Epithelial cell of prostate (primary cell): ENCODE results near the gene PID1.

Experiments
- DNase-seq: peaks from one replicate; pipeline ENCODE4 v3.0.0-alpha.2; 2011; ENCODE audit warnings: low read depth, low spot score
- H3K27ac ChIP-seq: fragments of 450-650 bp; 2 replicates; pipeline ENCODE4 v1.5.1; 2017; ENCODE audit warnings: mild to moderate bottlenecking

Gene PID1

GRCh38 chr2:229130522-229130921 is 140.6 kb downstream of the PID1 start:
- H3K27ac ChIP-seq, result no peak overlapping the region
- DNase-seq, result no peak

GRCh38 chr2:229129738-229130371 is 141.2 kb downstream of the PID1 start:
- H3K27ac ChIP-seq, result no peak overlapping the region
- no peak for DNase-seq

GRCh38 chr2:229127471-229127870 is 143.6 kb downstream of the PID1 start:
- DNase-seq, result no peak

GRCh38 chr2:229126066-229126465 is 145.0 kb downstream of the PID1 start:
- no peak overlapping the region for H3K27ac ChIP-seq
- no peak for DNase-seq

More at GRCh38 chr2:229127471-229127870, 143.6 kb downstream of the PID1 start:
- H3K27ac ChIP-seq, result no peak overlapping the region

DNA sequence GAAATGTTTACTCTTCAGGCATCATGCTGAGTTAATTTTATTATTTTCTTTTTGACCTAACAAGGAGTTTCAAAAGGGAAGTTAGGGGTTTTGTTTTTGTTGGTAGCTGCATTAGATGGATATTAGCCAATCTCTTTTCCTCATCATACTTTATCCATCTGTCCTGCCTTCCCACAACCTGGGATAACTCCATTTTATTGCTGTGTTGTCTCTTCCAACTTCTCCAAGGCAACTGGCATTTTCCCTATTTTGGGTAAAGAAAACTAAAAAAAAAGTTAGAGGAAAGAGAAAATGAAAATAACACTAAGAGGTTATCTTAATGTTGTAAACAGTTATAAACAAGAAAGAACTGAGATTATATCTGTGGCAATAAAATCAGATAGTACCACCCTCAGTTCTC is 147.0 kb downstream of the PID1 start:
- no peak for DNase-seq
- no peak overlapping the region for H3K27ac ChIP-seq

DNA sequence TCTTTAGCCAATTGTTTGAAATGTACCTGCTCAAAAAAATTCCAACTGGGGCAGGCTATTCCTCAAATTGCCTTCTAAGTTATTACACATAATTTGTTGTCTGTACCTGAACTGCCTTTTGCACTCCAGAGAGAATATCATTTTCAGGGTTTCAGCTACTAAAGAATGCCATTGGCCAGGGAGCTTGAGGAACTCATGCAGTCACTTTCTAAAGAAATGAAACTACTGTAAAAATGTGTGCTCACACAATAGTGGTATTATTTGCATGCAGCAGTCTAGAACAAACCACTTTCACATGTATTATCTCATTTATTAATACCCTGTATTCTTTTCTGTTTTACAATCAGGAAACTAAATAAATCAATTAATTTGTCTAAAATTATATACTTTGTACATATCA is 152.2 kb downstream of the PID1 start:
- no peak for DNase-seq

GRCh38 chr2:229118336-229118735 is 152.8 kb downstream of the PID1 start:
- no peak for DNase-seq
- no peak overlapping the region for H3K27ac ChIP-seq

More for the DNA sequence above, 152.2 kb downstream of the PID1 start:
- no peak overlapping the region for H3K27ac ChIP-seq

GRCh38 chr2:229111744-229112143 is 159.3 kb downstream of the PID1 start:
- no peak overlapping the region for H3K27ac ChIP-seq
- DNase-seq, result no peak

- no peak overlapping the region for H3K27ac ChIP-seq
- DNase-seq, result no peak
Measured at GRCh38 chr2:229109195-229109594, 161.9 kb downstream of the PID1 start.

- DNase-seq, result no peak
- no peak overlapping the region for H3K27ac ChIP-seq
Measured at GRCh38 chr2:229107601-229108000, 163.5 kb downstream of the PID1 start.

- no peak for DNase-seq
- no peak overlapping the region for H3K27ac ChIP-seq
Measured at GRCh38 chr2:229104974-229105387, 166.1 kb downstream of the PID1 start.

DNA sequence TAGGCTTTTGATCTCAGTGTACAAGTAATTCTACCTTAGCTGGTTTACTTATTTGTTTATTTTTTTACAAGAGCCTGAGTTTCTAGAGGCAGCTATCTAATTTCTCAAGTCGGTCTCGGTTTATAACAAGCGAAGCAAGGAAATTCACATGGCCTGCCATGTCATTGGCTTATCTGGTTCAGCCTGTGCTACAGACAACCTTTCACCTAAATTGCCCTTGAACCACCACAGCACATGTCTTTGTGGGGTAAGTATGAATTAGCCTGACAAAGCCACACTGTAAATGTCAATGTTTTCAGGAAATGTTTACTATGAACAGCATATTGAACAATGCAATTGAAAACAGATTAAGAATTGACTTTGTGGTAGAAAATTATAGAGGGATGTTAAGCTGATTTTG is 167.1 kb downstream of the PID1 start:
- DNase-seq, result no peak
- no peak overlapping the region for H3K27ac ChIP-seq

DNA sequence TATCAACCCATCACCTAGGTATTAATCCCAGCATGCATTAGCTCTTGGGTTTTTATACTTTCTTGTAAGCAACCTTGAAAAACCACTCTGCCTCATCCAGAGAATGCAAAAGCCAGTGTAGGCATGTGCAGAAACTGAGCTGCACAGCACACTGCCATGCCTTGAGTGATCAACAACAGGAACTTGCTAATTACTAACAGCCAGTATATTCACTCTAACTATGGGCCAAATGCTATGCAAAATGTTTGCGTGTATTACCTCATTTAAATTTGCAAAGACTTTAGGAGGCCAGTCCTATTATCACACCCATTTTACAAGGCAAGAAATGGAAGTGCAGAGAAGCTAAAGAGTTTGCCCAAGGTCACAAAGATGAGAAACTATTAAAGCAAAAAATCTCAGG is 169.8 kb downstream of the PID1 start:
- no peak for DNase-seq
- no peak overlapping the region for H3K27ac ChIP-seq

DNA sequence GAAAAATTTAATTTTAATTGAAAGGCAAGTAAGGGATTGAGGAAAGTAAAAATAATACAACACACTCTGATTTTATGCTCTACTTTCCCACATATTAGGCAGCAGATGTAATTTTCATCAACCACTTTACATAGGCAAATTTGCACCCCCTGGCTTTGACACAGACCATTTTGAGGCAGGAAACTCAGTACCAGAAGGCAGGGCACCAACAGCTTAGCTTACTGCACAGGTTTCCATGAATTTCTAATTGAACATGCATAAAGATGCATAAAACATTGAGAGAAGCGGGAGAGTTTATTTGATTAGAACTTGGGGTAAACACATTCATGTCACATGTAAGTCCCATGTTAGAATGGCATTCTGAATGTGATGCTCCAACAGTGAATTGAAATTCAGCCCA is 171.9 kb downstream of the PID1 start:
- DNase-seq, result no peak
- H3K27ac ChIP-seq, result no peak overlapping the region

DNA sequence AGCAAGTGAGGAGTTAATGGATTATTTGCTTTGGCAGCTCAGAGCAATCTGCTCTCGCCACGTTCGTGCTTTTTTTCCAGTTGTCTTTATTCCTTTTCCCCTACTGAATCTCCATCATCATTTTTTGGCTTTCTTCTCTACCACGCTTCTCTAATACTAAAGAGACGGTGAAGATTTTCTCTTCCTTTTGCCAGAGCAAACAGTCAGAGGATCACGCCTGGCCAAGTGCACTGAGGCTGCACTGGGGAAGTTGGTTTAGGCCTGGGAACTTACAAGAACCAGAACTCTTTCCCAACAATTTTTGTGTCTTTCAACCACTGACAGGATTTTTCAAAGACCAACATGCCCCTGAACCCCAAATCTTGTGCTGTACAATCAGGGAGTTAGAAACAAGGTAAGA is 172.3 kb downstream of the PID1 start:
- H3K27ac ChIP-seq, result no peak overlapping the region
- no peak for DNase-seq

DNA sequence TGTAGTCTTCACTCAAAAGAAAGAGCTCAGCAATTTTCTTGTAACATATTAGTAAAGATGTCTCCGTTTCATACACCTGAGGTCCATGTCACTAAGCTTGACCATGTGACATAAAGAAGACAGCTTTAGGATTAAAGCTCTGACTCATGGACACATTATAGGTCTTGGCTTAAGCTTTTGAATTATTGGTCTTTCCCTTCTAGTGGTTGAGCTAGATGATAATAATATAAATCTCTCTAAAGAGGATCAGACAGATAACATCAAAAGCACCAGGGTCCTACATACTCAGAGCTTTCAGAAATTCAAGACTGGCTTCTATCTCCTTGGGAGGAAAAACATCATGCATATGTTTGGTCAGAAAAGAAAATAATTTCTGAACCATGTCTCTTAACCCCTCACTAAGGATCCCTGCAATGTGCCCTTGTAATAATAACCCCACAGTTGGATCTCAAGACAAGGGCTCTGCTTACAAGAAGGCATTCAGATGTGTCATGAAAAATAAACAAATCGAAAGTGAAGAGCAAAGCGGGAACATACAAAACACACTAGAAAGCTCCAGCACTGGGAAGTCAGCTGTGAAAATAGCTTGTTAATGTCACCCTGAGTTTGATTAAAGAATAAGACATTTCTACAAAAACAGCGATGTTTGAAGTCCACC is 174.5 kb downstream of the PID1 start:
- H3K27ac ChIP-seq, result no peak overlapping the region
- no peak for DNase-seq

- no peak overlapping the region for H3K27ac ChIP-seq
- DNase-seq, result no peak
Measured at GRCh38 chr2:229095472-229095871, 175.6 kb downstream of the PID1 start.

GRCh38 chr2:229090225-229090624 is 180.9 kb downstream of the PID1 start:
- no peak for DNase-seq
- no peak overlapping the region for H3K27ac ChIP-seq

GRCh38 chr2:229089776-229090175 is 181.3 kb downstream of the PID1 start:
- no peak for DNase-seq
- H3K27ac ChIP-seq, result no peak overlapping the region

GRCh38 chr2:229088966-229089700 is 182.0 kb downstream of the PID1 start:
- no peak overlapping the region for H3K27ac ChIP-seq
- DNase-seq, result no peak

DNA sequence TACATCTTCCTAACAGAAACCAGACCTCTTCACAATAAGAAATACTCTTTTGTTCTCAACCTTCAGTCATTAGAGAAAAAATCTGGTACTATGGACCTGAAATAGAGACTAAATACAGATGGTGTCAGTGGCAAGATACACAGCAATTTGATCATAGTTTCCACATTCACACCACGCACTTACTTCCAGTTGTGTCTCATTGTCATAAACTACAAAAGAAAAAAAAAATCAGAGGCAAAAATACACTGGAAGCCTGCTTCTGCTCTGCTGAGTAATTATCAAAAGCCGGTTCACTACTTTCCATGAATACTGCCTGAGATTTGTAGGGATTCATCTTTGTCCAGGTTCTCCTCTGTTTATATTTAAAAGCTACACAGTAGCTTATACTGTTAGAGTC is 182.6 kb downstream of the PID1 start:
- no peak for DNase-seq
- no peak overlapping the region for H3K27ac ChIP-seq
